NCI-H69 (cell line): Measurements from ENCODE around the gene TOGARAM2.

Experiments used
- DNase-seq: peaks from one replicate; lab custom pipeline; 2025; lab: John Stamatoyannopoulos, UW

Gene TOGARAM2

DNA sequence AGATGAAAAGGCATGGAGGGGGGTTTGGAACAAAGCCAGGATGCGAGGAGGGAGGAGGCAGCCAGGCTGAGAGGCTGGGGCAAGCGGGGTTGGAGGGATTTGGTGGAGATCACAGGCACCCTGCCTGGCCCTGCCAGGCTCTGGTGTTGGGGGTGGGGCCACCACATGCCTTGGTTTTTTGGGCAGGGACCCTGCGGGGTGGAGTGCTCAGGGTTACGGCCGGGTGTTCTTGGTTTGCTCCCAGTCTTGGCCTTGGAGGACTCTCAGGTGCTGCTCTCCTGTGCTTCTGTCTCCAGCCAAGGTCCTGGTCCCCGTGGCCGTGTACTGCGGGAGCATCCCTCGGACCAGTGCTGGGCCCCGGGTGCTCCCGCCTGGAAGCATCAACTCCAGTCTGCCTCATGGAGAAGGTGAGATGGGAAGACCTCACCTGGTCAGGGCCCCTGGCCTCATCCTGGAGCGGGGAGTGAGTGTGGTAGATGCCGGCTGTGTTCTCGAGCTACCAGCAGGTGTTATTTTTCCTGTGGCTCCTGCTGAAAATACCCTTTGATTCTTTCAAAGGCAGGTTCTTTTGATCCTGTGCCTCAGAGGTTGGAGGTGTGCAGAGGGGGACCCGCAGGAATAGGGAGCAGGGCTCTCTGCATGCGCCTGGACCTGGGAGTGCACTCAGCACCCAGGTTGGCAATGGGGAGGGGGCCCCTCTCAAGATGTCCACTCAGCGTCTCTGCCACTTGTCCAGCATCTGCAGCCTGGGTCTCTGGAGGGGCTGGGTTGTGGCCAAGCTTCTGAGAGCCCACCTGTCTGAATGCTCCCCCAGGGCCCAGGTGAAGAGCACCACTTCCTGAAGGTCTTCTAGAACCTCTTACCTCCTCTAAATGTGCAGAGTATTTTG is 17.0 kb downstream of the TOGARAM2 start:
- DNase-seq: peak; percentile 18

DNA sequence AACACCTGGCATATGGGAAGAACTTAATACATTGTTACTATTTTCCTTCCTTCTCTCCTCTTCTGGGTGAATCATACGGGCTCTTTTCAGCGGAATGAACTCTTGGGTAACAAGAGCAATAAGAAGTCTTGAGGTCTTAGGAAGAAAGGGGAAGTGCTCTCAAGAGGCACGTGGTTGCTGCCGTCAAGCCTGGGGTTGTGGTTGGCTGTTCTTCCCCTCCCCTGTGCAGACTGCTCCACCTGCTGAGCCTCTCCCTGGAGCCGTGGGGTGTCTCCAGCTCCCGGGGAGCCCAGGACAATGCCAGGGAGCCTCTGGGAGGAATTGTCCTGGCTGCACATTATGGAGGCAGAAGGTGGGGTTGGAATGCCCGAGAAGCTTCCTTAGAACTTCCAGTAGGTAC is 19.4 kb downstream of the TOGARAM2 start:
- DNase-seq: no peak

DNA sequence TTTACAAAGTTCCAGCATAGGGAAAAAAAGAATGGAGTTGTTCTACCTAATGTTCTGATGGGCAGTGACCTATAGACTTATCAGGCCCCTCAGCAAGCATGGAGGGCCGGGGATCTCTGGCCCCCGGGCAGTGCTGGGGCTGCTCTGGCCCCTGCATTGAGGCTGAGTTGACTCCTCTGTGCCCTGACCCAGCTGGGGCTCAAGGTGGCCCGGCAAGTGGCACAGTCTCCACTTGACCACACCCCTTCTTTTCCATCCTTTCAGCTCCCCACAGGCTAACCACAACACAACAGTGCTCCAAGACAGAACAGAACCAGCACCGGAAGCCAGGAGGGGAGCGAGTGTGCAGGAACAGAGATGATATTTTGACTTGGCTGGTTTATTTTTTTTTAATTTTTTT is 19.9 kb downstream of the TOGARAM2 start:
- DNase-seq: no peak

DNA sequence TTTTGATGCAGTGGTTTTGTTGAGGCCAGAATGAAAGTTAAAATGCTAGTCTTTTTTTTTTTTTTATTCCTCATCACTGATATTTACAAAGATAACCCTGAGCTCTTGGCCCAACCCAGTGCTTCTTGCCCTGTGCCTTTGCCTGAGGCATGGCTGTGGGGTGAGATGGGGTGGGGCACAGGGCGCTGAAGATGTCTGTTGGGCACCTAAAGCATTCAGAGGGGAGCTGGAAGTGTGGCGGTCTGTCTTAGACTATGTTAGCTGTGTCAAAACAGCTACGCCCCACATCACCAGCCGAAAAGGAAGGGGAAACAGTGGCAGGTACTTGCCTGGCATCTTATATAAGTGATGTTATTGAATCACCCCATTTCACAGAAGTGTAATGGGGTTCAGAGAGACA is 20.7 kb downstream of the TOGARAM2 start:
- no peak for DNase-seq

DNA sequence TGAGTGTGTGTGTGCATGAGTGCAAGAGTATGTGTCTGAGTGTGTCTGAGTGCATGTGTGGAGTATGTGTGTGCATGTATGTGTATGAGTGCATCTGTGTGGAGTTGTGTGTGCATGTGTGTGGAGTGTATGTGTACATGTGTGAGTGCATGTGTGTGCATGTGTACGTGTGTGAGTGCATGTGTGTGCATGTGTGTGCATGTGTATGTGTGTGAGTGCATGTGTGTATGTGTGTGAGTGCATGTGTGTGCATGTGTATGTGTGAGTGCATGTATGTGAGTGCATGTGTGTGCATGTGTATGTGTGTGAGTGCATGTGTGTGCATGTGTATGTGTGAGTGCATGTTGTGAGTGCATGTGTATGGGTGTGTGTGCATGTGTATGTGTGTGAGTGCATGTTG is 23.7 kb downstream of the TOGARAM2 start:
- no peak for DNase-seq

DNA sequence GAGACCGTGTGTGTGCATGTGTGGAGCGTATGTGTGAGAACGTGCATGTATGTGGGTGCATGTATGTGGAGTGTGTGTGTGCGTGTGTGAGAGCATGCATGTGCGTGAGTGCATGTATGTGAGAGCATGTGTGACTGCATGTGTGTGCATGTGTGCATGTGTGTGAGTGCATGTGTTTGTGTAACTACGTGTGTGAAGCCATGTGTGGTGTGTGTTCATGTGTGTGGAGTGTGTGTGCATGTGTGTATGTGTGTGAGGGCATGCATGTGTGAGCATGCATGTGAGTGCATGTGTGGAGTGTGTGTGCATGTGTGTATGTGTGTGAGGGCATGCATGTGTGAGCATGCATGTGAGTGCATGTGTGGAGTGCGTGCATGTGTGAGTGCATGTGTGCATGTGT is 24.2 kb downstream of the TOGARAM2 start:
- no peak for DNase-seq

DNA sequence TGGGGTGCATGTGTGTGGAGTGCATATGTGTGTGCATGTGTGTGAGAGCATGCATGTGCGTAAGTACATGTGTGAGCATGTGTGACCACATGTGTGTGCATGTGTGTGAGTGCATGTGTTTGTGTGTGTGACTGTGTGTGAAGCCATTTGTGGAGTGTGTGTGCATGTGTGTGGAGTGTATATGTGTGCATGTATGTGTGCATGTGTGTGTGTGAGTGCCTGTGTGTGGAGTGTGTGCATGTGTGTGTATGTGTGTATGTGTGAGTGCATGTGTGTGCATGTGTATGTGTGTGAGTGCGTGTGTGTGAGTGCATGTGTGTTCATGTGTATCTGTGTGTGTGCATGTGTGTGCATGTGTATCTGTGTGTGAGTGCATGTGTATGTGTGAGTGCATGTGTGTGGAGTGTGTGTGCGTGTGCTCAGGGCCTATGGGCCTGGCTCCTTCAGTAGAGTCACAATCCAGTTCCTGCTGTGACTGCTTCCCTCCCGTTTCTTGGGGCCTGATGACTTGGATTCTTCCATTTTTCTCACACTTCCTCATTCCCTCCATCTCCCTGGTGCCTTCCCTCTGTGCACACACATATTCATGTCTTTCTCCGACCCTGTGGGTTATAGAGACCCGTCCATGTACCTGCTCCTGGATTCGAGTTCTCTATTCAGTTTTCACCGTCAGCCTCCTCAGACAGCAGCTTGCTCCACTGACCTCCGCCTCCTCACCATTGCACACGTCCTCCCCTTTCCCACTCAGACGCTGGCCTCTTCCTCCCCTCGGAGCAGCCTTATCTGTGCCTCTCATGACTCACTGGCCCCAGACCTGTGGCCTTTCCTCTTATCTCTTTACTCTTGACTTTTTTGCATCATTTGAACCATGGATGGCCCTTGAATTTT is 25.2 kb downstream of the TOGARAM2 start:
- DNase-seq: no peak

DNA sequence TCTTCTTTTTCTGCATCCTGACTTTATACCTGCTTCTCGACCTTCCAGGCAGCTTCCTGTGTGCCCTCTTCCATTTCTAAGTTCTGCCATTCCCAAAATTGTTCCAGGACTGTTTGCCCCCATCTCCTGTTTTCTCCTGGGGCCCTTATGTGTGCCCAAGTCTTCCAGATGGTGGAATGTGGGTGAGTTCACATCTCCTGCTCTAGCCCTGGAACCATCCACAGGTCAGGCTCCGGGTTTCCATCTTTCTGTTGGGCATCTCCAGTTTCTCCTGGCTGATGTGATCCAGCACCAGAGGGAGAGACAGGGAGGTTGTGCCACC is 25.8 kb downstream of the TOGARAM2 start:
- no peak for DNase-seq

DNA sequence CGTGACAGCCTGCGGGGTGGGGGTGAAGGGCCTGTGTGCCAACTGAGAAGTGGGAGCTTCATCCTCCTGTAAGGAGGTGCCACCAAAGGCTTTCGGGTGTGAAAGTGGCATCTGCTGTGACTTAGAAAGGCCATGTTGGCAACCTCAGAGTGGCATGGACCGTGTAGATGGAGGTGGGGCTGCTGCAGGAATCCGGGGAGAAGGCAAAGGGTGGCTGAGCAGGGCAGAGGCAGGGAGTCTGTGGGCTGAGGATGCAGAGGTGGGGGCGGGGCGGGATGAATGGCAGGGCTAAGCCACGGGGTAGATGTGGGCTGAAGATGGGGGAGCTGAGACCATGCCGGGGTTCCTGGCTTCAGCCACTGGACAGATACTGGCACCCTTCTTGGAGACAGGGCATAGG is 28.2 kb downstream of the TOGARAM2 start:
- no peak for DNase-seq

DNA sequence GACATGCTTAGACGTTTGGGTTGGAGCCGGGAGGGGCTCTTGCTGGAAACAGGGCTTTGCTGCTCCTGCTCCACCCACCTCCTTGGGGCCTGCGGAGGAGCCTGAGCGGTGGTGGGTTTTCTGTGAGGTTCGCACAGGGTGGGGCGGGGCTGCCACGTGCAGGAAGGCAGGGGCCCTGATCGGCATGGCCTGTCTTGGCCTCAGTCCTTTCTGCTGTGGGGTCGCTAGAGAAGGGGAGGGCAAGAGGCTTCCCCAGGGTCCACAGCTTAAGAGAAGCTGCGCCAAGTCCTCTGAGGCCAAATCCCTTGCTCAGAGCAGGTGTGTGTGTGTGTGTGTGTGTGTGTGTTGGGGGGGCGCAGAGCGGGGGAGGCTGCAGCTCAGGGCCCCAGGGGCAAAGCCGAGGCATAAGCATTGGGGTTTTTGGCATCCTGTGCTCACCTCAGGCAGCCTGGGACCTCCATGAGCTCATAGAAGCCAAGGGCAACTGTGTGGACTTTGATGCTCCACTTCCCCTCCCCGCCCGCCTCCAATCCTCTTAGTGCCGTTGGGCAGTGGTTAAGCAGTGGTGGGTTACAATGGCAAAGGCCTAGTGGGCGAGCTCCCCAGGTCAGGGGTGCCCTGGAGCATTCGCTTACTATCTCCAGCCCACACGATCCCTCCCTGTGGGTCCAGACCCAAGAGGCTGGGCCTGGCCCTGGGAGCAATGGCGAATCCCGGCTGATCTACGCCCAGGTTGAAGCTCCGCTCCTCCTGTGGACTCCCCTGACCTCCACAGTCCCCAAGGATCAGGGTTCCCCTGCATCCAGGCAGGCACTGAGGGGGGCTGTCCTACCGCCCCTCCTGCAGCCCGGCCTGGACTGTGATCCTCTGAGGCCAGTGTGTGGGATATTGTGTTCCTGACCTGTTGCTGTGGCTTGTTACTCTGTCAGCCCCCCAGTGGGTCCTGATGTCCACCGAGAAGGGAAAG is 28.9 kb downstream of the TOGARAM2 start:
- no peak for DNase-seq

DNA sequence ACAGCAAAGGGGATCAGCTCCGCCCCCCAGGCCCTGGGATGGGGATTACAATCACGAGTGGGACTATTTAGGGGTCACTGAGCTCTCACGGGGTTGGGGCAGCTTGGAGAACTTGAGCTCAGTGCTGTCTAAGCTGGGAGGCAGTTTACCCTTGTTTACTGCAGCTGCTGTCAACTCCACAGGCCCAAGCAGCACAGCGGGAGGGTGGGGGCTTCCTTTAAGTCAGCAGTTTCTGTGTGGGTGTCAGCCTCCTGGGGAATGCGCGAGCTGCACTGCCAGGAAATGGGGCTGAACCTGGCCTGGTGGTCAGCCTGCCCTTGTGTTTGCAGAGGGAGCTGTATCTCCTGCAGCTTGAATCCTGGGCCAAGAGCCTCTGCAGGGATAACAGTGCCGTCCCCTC is 29.8 kb downstream of the TOGARAM2 start:
- peak; percentile 48 for DNase-seq

DNA sequence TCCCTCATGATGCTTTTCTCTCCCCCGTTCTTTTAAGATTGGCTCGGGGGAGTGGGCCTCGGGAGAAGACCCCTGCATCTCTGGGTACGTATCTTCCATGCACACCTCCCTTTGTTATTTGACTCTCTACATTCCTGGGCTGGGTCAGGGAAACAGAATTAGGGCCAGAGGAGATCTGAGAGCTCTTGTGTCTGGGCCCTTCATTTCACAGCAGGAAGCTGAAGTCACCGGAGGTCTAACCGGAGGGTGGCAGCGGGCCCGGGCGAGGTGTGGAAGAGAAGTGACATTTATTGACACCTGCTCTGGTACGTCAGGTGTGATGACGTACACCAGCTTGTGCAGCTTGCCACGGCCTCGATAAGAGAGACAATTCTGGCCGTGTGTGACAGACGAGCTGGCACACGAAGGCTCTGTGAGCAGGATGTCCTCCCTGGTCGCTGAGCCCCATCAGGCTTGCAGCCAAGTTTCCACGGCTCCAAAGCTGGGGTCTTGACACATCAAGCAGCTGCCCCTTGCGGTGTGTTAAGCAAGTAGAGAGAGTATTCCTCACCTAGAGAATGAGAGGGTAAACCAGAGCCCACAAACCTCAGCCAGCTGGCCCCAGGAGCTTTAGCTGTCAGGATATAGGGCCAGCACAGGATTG is 30.4 kb downstream of the TOGARAM2 start:
- peak; percentile 31 for DNase-seq

DNA sequence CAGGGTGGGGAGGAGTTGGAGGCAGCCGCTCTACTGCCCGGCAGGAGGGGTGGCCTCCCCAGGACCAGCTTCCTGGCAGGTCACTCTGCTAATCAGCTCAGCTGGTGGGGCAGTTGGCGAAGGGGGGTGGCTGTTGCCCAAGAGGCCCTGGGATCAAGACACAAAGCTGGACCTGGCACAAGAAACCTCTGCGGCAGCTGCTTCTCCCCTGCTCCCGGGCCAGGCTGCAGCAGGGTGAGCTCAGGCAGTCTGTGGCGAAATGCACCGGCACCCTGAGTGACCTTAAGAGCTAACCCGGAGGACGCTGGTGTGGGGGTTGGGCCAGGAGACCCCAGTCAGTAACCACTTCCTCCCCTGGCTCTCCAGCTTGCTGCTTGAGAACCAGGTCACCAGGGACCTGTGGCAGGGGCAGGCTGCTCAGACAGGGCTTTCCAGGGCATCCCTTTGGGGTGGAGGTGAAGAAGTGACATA is 31.1 kb downstream of the TOGARAM2 start:
- no peak for DNase-seq

DNA sequence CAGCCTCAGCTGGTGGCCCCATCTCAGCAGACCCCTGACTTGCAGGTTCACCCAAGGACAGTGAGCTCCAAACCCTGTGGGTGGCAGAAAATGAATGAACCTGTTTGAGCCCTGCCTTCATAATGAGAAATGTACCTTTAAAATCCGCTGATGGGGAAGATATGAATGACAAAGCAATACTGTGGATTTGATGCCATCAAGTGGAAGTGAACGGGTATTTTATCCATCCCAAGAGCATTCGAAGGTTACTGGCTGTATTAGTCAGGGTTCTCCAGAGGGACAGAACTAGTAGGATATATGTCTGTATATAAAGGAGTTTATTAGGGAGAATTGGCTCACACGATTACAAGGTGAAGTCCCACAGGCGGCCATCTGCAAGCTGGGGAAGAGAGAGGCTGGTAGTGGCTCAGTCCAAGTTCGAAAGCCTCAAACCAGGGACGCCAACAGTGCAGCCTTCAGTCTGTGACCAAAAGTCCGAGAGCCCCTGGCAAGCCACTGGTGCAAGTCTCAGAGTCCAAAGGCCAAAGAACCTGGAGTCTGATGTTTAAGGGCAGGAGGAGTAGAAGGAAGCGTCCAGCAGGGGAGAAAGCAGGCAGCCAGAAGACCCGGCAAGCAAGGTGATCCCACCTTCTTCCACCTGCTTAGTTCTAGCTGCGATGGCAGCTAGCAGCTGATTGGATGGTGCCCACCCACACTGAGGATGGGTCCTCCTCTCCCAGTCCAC is 32.1 kb downstream of the TOGARAM2 start:
- no peak for DNase-seq

DNA sequence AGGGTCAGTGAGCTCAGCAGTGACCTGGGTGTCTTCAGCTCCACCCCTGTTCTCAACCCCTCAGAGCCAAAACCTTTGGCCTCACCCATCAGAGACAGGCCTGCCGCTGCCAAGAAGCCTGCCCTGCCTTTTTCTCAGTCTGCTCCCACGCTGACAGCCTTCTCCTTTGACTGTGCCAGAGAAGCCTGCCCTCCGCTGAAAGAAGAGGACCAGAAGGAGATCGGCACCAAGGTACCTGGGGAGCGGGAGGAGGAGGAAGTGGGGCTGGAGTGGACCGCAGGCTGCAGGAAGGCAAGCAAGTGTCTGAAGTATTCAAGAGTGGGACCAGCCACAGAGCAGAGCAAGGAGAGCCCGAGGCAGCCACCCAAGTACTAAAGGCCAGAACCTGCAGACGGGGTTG is 33.2 kb downstream of the TOGARAM2 start:
- DNase-seq: no peak

DNA sequence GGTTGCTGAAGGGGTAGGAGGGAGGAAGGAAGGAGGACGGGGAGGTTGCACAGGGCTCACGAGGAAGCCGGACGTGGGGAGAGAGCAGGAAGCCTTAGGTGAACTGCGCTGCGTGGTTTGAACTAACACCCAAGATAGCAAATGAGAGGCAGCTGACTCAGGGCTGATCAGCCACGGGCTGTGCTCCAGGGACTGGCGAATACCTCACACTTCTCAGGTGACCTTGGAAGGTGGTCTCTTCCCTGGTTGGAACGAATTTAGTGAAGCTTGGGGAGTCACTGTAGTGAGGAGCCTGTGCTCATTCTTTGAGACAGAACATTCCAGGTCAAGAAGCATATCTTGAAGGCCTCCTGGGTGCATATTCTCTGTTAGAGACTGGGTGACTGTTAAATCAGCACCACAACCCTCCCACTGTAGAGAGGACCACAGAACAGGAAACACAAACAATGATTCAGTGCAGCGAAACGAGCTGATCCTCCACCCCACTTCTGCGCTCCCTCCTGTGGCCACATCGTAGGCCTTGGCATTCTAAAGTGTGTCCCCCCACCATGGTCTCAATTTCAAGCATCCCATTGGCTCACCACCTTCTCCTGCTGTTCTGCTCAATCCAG is 33.8 kb downstream of the TOGARAM2 start:
- no peak for DNase-seq

DNA sequence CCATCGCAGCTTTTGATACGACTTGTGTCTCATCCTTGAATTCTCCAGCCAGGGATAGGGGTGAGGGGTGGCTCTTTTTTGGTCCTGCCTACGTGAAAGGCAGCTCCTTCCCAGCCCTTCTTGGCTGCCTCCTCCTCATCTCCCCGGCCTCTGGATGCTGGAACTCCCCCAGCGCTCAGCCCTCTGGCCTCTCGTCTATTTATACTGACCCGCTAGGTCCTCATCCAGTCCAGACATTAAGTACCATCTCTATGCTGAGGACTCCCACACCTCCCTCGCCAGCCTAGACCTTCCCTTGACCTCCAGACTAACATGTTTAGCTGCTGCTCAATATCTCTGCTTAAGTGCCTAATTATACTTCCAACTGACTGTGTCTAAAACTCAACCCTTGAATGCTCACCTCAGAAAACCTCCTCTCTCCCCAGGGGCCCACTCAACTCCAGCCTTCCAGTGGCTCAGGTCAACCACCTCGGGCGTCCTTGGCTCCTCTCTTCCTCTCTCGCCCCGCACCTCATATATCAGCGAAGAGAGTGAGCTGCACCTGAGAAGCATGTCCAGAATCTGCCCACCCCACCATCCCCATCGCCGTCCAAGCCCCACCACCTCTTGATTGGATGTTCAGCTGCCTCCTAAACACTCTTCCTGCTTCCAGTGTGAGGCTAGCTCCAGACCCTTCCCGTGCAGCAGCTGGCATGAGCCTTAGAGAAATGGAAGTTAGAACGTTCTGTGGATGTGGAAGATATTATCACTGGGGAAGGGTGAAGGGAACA is 34.8 kb downstream of the TOGARAM2 start:
- DNase-seq: peak; percentile 23

DNA sequence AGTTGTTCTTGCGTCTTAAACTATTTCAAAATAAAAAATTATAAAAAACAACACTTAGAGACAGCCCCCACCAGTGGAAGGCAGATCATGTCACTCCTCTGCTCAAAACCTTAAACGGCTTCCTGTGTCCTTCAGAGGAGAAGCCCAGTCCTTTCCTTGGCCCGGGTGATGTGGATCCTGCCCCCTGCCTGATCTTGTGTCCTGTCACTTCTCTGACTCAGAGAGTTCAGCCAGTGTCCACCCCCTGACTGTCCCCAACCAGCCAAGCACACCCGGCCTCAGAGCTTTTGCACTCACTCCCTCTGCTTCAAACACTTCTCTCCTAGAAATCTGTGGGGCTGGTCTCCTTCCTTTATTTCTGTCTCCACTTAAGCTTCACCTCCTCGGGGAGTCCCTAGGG is 35.4 kb downstream of the TOGARAM2 start:
- DNase-seq: no peak

DNA sequence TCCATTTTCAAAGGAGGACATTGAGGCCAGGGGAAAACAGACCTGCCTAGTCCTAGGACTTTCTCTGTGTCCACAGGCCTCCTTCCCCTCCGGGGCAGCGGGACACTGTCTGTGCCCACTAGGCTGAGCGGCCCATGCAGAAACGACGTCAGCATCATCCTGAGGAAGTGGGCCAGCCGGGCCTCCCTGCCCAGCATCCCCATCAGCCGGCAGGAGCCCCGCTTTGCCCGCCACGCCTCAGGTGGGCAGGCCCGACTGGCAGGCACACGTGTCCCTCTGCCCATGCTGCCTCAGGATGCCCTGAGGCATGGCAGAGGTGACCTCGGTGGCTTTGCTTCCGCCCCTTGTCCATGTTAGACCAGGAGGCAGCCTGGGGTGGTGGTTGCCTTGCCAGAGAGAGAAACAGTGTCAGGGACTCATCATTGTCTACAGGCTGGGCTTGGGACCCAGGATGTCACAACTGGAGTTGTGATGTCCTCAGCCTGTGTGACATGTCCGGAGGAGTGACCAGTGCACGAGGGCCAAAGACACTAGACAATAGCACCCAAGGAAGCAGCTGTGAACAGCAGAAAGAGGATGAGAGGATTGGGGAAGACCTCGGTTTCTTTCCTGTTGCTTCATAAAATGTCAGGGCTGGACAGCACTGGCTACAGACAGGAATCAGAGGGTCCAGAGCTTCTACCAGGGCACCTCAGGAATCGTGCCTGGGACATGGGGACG is 36.8 kb downstream of the TOGARAM2 start:
- DNase-seq: no peak
